Fibroblast of skin of back (primary cell): ENCODE results near the gene G2E3. TPM values are rescaled to one million over a fixed set of nuclear protein-coding genes. Genes with fewer than 3 reads are reported as not detected.
"Not testable (repeated sequence)": the region's sequence is repeated elsewhere in the genome, so short reads cannot be mapped to it uniquely, and the experiment has no call there.

Experiments used
- DNase-seq: peaks from one replicate; pipeline ENCODE4 v3.0.0-alpha.2; 2013
- polyA plus RNA-seq, 2 experiments: library from polyadenylated mRNA; unstranded; fragments of 120-200 nt; gene quantifications; one replicate each; pipeline ENCODE4 v1.2.1, GENCODE V29; 2013; ENCODE audit not compliant: insufficient read length in 2 of 2

G2E3 gene, protein sequence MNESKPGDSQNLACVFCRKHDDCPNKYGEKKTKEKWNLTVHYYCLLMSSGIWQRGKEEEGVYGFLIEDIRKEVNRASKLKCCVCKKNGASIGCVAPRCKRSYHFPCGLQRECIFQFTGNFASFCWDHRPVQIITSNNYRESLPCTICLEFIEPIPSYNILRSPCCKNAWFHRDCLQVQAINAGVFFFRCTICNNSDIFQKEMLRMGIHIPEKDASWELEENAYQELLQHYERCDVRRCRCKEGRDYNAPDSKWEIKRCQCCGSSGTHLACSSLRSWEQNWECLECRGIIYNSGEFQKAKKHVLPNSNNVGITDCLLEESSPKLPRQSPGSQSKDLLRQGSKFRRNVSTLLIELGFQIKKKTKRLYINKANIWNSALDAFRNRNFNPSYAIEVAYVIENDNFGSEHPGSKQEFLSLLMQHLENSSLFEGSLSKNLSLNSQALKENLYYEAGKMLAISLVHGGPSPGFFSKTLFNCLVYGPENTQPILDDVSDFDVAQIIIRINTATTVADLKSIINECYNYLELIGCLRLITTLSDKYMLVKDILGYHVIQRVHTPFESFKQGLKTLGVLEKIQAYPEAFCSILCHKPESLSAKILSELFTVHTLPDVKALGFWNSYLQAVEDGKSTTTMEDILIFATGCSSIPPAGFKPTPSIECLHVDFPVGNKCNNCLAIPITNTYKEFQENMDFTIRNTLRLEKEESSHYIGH
- 26.3 TPM for polyA plus RNA-seq (2013, experiment 1 of 2; ENCODE audit: insufficient read length)
- polyA plus RNA-seq (2013, experiment 2 of 2; ENCODE audit: insufficient read length) = 14.8 TPM

DNA sequence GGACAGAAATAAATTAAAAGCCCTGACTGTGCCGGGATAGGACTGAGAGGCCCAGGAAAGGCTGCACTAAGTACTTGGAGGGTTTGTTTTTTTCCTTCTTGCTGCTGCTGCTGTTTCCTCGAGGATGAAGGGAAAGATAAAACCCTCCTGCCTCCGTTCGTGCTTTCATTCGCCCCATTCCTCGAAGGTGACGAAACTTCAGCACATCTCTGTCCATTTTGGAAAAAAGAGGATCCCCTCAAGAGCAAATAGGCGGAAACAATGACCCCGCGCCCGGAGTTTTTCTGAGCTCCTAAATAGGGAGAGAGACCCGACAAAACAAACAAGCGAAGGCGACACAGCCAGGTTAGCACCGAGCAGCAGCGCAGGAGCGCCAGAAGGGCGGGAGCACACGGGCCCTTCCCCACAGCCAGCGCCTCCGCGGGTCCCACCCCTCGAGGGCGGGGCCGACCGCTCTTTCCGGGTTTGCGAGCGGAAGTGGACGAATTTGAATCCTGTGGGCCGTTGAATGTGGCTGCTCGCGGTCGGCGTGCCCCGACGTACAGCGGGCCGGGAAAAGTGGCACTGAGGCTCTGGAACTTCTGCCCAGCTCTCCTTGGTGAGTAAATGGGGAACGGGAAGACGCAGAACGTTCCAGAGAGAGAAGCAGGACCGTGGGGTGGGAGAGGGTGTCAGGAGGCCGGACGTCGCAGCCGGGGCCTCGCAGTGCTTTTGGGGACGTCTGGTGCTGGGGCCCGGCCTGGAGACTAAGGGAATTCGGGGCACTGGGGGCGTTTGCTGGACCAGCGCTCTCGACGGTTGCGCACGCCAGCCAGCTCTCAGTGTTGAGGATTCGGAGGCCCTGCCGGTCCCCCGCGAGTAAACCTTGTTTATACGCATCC is at the start of gene G2E3:
Gene G2E3, plus strand, starts transcription at position 484 of the 881 bp plus-strand sequence. CDS start 21,922 bp downstream, outside the sequence.
- DNase-seq = peak; percentile 90

DNA sequence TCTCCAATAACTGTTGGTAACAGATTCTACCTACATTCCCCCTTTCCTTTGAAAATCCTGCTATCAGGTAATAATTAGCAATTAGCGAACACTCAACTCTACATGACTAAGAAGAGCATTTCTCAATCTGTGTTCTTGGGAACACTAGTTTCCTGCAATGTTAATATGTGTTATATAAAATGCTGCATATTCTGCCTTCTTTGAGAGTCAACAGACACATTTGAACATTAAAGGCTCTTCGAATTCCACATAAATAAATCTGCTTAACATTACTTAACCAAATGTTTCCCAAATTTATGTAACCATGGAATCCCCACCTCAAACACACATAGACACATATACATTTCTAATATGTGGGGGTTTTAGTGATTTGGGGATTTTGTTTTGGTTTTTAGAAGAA is 41.2 kb upstream of the G2E3 start:
- DNase-seq = no peak

DNA sequence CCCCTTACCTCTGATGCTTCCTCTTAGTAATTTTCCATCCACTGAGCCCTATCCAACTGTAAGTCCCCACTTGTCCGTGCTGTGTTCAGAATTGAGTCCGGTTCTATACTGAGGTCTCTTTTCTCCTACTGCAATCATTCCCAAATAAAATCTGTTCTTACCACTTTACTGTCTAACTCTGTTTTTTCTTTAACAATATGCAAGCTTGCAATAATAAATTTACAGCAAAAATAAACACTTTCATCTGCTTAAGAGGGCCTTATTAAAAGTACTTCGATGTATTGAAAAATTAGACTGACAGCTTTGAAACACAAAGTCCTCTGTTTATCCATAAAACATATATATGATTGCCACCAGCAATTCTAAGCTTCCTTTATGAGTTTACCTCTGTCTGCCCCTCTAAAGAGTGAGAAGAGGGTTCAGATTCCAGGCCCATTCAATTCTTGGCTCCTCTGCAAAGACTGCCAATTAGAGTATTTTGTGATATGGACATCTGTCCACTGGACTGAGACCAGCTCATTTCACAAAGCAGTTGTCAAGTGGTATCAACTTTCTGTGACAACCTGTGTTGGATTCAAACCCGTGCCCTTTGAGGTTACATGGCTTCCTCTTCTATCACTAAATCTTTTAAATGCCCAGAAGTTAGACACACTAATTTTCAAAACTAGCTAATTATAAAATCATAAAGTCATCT is 39.9 kb upstream of the G2E3 start:
- DNase-seq = no peak

DNA sequence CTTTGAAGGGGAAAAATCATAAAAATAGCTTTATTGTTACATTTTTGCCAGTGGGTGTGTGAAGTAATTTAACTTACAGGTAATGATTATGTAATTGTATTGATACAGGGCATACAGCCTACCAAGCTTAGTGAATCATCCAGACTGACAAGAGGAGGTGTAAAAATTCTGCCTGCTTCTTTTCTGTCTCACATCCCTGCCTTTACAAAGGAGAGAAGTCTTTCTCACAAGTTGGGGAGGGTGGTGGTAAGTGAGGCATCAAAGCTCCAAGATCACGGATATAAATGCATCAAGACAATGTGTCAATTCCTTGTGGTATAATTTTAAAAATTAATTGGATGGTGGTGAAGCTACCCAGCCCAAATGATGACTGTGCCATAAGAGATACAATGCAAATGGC is 39.0 kb upstream of the G2E3 start:
- no peak for DNase-seq

DNA sequence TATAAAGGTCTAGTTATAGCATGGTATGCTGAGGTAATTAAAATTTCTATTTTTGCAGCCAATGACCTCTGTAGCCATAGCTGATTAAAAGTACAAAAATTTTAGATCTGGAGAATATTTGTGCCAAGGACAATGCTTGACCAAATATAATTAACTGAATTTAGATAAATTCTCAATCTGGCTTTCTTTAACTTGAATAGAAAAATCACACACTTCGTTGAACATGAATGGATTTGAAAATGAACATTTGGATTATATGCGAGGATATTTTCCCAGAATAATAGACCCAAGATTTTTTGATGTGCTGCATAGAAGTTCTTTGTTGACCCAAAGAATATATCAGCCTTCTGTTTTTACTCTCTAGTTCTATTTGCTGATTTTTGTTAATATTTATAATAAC is 38.4 kb upstream of the G2E3 start:
- no peak for DNase-seq

- DNase-seq = peak; percentile 43
These were observed 36.8 kb upstream of the G2E3 start for GRCh38 chr14:30521899-30522736.

- peak; percentile 5 for DNase-seq
These were observed 33.1 kb upstream of the G2E3 start for GRCh38 chr14:30525833-30526232.

DNA sequence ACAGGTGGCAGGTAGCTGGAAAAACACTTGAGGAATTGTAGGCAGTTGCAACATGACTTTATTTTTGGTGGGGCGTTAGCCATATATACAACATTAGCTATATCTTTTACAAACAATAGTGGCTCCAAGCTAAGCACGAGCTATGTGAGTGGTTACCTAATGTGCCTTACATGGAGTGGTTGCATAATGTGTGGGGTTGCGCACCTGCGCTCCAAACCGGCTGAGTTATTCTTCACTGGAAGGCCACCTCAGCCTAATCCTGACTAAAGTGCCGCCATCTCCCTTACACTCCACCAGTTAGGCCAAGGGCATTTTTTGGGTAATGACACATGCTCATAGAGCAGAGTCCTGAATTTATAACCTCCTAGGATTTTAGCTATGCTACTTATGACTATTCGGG is 31.8 kb upstream of the G2E3 start:
- no peak for DNase-seq

DNA sequence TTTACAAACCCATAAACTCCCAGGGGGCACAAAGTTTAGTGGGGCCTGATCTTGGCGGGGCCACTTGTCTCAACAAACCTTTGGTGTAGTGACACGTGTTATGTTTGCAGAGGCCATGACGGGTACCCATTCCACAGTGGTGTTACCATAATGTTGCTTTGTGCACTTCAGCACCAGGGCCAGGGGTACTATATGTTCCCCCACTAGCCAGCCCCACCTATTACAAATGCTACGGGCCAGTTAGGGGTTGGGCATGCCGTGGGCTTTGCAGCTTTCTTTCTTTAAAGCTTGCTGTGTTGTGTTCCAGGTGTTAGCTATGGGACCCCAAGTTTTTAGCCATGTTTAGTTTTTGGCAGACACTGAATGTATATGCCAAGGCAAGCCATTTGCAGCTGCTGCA is 30.8 kb upstream of the G2E3 start:
- DNase-seq = no peak

DNA sequence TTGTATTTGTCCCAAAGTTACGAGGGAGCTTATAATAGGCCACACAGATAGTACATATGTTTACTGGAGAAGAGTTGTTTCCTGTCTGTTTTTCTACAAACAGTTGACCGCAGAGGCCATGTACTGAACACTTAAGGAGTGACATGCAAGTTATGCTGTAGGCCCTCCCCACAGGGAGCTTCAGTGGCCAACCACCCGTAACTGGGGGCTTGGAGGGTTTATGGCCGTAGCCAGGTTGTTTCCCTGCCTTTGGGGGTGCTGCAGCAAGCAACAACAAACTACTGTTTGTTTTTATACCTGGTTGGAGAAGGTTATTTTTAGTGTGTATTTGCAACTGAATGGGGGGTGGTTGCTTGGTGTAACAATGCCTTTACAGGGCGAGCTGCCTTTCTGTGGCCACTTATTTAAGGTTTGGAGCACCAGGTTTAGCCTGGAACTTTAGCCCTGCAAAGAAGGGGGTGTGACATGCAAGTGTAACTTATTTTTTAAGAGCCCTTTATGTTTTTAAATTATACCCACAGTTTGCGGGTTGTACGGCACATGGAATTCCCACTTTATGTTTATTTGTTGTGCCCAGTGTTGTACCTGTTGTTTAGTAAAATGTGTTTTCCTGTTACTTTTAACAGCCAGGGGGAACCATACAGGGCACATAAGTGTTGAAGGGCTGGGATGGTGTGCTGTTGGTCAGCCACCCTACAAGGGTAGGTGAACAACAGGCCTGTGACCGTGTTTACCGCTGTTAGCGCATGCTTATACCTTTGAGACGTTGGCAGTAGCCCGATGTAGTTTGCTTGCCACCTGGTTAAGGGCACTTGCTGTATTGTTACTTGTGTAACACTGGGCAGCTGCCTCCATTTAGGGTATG is 29.9 kb upstream of the G2E3 start:
- DNase-seq = no peak

DNA sequence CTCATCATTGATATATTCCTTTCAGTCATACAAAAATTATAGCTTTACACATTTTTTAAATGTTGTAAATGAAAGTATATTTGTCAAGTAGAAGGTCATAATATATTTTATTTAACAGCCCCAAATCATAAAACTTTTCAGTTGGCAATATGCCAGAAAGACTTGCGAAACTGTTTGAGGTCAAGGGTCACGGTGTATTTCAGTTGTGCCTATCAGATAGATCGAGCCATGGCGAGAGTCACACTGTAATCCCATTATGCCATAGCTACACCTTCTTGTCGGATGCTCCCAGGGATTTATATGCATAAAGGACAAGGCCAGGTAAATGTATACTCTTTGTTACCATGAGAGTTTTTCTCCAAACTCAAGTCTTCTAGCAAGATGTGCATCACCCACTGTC is 26.7 kb upstream of the G2E3 start:
- DNase-seq = no peak

DNA sequence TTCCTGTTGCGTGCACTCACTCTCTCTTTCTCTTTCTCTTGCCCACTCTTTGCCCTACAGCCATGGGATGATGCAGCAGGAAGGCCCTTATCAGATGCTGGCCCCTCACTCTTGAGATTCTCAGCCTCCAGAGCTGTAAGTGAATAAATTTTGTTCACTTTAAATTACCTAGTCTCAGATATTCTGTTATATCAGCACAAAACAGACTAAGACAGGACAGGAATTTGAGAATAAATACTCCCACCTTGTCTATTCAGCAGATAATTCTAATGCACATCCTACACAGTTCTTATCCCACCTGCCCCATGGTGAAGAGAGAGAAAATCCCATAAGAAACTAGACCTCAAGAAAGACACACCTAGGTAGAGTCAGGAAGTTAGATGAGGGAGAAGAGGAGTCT is 25.8 kb upstream of the G2E3 start:
- DNase-seq = no peak

- no peak for DNase-seq
These were observed 17.6 kb upstream of the G2E3 start for GRCh38 chr14:30541318-30541717.

DNA sequence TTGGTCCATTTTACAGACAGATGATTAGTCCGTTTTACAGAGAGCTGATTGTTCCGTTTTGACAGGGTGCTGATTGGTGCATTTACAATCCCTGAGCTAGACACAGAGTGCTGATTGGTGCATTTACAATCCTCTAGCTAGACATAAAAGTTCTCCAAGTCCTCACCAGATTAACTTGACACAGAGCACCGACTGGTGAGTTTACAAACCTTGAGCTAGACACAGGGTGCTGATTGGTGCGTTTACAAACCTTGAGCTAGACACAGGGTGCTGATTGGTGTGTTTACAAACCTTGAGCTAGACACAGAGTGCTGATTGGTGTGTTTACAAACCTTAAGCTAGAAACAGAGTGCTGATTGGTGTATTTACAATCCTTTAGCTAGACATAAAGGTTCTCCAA is 12.2 kb upstream of the G2E3 start:
- not testable (repeated sequence) for DNase-seq

DNA sequence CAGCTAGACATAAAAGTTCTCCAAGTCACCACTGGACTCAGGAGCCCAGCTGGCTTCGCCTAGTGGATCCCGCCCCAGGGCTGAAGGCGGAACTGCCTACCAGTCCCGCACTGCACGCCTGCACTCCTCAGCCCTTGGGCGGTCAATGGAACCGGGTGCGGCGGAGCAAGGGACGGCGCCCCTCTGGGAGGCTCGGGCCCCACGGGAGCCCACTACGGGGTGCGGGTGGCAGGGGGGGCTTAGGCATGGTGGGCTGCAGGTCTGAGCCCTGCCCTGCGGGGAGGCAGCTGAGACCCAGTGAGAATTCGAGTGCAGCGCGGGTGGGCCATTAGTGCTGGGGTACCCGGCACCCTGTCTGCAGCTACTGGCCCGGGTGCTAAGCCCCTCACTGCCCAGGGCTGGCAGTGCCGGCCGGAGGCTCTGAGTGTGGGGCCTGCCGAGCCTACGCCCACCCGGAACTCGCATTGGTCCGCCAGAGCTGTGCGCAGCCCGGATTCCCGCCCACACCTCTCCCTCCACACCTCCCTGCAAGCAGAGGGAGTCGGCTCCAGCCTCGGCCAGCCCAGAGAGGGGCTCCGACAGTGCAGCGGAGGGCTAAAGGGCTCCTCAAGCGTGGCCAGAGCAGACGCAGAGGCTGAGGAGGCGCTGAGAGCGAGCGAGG is 11.4 kb upstream of the G2E3 start:
- DNase-seq = no peak

DNA sequence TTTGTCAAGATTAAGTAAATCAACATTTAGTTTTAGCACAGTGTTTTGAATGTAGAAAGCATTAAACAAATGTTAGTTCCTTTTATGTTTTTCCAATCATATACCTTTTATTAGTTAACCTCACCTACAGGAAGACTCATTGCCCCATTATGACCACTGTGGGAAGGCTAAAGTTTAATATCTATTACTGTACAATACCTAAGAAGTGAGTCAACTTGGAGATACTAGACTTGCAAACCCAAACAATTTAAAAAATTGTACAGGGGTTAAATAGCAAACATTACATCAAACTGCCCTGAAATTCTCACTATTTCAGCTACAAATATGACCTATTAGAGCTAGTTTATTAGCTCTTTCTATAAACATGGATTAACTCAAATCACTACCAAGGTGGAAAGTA is 8.6 kb upstream of the G2E3 start:
- DNase-seq = peak; percentile 27

DNA sequence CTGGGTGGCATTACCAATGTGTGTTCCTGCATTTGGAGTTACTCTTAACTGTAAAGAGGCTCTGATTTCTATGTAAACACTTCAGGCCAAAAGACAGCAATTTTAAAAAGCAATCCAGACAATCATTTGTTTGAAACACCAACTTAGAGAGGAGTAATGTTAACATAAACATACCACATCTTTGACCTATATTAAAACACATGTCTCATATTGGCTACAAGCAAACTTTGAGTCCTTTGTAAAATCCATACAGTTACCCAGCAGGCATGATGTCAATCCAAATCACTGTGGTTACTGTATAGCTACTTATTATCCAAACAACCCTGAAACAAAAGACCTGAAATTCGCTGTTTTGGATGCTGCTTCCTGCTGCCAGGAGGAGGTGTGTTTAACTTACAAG is 7.5 kb upstream of the G2E3 start:
- DNase-seq = no peak

DNA sequence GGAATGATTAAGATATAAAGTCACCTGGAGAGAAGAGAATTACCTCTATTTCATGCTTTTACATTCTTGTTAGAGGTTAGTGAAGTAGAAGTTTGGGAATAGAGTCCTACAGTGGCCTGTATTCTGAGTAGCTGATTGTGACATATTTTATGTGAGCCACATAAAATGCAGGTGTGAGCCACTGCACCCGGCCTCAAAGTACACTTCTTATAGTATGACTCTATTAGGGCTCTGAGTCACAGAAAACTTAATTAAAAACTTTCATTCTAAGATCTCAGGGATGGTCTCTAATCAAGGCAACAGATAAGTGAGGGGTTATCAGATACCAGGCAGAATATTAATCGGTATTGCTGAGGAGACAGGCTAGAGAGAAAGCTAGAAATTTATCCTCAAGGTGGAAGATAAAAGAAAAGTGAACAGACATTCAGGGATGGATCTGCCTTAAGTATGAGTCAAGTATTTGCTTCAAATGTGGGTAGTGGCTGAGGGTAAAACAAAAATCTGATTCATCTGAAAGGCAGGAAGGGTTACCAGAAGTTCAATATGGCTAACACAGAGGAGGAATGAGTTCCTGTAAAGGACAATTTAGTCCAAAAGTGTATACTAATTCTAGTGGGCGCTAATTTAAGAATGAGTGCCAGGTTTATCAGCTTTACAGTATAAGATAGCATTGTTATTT is 5.5 kb upstream of the G2E3 start:
- peak; percentile 68 for DNase-seq

- DNase-seq = no peak
These were observed 640 bp upstream of the G2E3 start for GRCh38 chr14:30558362-30558674.
